Activated T-cell treated with anti-CD3 and anti-CD28 coated beads, Interleukin-2, amount 50 U/mL, for 48 hours (primary cell): Measurements from ENCODE around the gene HUWE1.
A peak's percentile ranks its signal among the peaks of the same experiment; 100 is the strongest.

Experiments
- DNase-seq, 2 experiments: peaks; one replicate each; pipeline ENCODE4 v3.0.0-alpha.2; 2020

HUWE1 gene

DNA sequence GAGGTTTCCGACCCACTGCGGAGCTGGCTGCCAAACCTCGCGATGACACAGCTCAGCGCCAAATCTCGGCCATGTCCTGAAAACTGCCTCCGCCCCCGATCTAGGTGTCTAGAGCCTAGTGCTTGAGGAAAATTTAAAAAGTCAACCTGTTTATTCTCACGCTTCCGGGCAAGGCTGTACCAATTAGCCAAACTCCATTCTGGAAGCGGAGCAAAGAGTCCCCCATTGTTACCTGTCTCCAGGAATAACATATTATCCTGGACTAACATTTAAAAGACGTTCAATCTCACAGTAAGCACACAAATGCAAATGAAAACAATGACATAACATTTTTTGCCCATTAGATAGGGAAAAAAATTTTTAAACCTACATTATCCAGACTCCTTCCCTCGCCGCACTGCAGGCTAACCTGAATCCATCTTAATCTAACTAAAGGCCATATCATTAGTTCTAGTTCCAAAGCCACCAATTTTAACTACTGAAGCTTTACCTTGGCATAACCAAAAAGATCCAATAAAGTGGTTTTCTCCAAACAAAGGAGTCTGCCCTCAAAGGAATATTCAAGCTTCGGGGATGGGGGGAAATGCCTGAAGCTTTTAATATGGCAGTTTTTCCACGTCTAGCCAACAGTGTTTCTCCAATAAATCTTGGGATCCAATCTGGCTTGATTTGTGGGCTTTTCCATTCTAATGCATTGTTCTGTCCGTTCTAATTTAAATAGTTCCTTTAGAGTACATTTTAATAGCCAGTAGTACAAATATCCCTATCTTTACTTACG, 1.9 kb downstream of the HUWE1 start:
- peak in 1 of 2 experiments; percentile 90 for DNase-seq

DNA sequence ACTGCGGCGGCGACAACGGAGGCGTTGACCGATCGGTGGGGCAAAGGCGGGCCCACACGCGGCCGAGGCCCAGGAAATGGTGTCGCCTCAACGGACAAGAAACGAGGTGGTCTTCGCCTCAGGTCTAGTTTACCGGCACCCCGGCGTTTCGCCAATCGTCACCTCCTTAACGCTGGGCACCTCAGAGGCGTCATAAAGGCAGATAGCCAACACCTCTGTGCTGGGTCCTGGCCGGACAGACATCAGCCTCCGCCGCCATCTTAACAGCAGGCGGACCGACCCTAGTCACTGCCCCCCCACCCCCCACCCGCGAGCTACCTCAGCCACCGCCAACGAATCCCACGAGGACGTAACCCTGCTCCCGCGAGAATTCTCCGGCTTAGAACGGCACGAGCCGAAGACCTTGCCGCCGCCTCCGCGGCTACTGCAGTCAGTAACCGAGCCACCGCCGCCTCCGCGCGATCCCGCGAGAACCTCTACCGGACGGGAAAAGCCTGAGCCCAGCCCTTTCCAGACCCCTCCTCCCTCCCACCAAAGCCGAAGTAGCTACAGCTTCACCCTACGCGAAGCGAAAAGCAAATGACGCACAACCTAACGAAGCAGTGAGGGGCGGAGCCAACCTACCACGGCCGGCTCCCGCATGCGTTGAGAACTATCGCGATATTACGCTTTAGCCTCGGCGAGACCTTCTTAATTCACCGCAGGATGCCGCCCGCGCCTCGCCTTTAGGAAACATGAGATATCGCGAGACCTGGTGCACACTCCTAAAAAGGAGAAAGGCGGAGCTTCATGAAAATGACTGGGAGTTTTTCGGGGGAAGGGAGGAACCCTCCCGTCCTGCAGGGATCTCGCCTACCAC, 2.7 kb downstream of the HUWE1 start:
- DNase-seq = peak; percentile 88 to 91

DNA sequence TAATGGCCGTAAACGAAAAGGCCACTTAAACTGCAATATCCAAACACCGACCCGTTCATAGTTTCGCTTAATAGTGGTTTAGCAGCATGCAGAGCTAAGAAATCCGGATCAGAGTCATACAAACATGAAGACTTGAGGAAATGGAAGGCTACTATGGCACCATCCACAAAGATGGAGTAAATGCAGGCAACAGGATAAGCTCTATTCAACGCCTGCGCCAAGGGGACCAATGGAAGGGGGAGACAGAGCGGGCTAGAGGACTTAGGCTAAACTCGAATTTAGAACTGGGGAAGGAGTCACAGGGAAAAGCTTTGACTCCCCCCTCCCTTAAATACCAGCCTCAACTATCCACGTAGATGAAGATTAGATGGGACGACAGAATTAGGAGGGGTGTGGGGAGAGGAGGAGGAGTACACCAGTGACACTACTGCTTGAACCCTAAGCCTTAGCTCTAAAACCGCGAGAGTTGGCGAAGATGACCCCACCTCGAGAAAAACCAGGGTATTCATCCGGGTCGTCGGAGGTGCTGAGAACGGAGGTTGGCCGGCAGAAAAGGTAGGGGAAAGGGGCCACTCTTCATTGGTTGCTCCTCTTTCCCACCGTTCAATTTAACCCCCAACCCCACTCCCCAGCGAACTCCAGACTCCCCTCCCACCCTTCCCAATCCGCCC, 3.5 kb downstream of the HUWE1 start:
- DNase-seq = peak; percentile 39 to 53

DNA sequence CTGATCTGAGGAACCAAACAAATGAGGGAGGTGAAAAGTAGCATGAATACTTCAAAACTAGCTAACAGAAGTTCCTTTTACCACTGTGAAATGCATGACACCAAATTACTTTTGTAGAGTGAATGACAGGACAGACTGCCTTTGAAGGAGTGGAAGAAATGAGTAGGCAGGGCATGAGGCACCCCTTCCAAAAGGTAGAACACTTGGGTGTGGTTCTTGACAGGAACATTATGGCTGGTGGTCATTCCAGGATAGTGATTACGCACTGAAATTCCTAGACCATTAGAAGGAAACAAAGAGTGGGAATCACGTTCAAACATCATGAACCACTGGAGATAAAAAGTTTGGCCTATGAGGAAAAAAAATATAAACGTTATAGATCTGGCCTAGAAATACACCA, 4.9 kb downstream of the HUWE1 start:
- DNase-seq = no peak

DNA sequence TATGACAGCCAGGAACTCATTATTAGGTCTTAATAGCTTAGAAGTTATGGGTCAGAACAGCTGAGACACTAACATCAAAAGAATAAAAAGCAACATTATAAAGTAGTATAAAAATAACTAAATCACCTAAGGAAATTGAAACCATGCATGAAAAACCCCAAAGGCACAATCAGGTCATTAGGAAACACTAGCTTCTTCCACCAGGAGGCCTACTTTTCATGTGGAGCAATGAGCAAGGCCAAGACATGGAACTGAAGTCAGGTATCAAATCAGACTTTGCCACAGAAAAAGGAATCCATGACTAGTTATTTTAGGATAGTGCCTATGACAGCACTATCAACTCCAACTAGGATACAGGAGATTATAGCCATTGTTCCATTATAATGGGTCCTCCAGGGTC, 7.9 kb downstream of the HUWE1 start:
- no peak for DNase-seq

DNA sequence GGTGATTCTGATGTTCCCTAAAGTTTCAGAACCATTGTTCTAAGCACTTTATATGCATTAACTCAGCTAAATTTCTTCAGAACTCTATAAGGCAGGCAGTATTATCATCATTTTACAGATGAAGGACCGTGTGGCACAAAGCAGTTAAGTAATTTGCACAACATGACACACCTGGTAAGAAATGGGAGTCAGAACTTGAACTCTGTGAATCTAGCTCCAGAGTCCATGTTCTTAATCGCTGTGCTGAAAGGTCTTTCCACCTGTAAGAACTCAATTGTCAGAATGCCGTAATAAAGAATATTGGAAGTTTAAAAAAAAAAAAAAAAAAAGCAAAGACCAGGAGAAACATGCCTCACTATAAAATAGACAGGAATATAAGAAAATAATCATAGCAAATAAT, 9.2 kb downstream of the HUWE1 start:
- no peak for DNase-seq

DNA sequence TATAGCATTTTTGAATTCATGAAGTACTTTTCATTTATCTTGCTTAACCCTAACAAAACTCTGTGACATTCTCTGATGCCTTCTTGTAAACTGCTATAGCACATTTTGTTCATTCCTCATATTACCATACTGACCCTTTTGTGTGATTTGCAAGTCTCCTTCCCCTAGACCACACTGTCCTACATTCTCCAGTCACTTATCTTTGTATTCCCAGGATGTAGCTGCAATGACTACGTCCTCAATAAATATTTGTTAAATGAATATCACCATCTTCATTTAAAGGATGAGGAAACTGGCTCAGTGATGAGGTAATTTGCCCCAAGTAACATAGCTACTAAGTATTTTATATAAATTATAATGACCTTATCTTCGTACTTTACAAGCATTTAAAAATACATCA, 11.9 kb downstream of the HUWE1 start:
- DNase-seq = no peak

DNA sequence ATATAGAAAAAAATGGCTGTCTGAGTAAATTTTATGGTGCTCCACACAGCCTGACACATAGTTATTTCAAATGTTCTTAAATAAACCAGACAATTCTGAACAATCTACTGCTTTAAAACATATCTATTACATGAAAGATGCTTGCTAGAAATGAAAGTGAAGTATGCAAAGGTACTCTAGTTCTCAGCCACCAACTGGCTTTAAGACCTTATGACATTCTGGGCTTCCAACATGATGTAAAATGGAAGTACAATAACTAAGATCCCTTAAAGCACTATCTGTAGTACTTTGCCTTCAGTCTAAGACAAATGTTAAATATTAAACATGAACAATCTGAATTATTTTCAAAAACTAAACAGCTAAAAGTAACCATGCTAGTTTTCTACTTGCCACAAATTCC, 17.3 kb downstream of the HUWE1 start:
- no peak for DNase-seq

DNA sequence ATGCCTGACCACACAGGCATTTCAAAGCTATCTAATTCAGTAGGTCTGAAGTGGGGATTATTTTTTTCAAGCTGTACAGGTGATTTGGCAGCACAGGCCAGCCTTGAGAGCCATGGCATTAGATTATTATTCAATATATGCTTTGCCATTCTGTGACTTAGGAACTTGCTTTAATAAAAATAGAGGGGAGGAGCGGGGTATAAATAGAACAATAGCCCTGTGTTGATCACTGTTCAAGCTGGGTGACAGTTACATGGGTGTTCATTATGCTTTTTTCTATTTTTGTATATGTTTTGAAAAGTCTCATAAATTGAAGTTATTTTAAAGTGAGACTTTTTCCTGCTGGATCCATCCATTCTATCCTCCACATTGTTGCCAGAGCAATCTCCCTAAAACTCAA, 20.3 kb downstream of the HUWE1 start:
- no peak for DNase-seq

DNA sequence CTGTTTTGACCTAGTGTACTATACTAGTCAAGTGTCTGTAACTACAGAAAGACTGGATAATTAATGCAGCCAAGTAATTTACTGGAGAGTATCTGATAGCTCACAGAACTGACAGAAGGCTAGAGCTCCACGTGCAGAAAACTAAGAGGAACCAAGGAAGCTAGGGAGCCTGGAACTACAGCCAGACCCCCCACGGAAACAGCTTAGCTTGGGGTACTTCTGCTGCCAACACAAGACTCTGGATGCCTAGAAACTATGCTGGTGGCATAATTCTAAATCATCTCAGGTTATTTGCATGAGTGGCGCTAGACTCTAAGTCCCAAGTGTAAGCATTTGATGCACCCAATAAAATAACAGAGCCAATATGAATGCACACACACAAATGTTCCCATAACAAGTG, 26.5 kb downstream of the HUWE1 start:
- no peak for DNase-seq

DNA sequence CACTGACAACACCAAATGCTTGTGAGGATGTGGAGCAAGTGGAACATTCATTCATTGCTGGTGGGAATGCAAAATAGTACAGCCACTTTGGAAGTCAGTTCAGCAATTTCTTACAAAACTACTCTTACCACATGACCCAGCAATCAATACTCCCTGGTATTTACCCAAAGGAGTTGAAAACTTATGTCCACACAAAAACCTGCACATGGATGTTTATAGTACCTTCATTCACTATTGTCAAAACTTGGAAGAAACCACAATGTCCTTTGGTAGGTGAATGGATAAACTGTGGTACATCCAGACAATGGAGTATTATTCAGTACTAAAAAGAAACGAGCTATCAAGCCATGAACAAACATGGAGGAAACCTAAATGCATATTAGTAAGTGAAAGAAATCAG, 27.5 kb downstream of the HUWE1 start:
- DNase-seq = no peak

DNA sequence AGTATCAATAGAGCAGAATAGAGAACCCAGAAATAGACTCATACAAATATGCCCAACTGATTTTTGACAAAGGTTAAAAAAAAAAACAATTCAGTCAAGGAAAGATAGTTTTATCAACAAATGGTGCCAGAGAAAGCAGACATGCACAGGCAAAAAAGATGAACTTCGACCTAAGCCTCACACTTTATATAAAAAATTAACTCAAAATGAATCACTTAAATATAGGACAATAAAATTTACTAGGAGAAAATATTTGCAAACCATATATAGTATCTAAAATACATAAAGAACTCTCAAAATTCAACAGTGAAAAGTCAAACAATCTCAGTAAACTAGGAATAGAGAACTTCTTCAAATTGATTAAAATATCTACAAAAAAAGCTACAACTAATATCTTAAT, 29.7 kb downstream of the HUWE1 start:
- DNase-seq = no peak

DNA sequence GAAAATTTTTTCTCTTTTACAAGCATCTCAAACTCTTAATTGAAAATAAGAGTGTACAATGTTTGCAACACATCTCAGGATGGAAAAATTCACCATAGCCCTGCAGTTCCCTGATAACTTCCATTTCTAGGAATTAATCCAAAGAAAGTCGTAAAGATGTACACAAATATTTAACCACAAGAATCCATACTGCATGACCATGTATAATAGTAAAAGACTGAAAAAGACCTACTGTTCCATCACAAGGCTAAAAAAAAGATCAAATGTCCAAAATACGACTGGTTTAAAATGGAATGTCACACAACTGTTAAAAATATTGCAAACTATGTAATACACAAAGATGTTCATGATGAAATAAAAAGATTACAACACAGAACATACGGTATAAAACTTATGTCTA, 32.1 kb downstream of the HUWE1 start:
- DNase-seq = no peak

DNA sequence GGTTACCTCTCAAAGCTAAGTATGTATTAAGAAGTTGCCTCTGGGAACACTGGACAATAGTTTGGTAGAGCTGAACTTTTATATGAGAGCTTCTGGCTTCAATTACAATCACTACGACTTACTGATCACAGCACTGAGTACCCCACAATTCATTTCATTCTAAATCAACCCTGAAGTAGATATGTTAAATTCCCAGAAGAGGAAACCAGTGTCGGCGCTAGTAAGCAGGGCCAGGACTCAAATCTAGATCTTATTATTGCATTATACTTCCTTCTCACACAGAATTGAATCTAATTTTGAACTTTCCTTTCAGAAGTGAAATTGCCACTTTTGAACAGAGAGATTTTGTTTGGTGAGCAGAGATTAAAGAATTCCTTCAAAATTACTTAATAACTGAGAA, 41.8 kb downstream of the HUWE1 start:
- no peak for DNase-seq

DNA sequence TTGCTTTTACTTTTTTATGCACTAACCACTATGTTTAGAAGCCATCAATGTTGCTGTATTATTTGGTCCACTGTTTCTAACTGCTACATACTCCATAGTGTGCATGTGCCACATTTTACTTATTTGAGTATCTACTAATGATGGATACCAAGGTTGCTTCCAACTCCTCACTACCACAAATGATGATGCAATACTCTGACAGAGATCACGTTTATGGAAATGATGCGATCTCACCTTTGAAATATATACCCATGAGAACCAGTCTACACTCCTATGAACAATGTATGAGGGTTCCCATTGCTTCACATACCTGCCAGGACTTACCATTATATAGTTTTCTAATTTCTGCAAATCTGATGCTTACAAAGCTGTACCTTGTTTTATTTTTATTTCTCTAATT, 44.2 kb downstream of the HUWE1 start:
- no peak for DNase-seq

DNA sequence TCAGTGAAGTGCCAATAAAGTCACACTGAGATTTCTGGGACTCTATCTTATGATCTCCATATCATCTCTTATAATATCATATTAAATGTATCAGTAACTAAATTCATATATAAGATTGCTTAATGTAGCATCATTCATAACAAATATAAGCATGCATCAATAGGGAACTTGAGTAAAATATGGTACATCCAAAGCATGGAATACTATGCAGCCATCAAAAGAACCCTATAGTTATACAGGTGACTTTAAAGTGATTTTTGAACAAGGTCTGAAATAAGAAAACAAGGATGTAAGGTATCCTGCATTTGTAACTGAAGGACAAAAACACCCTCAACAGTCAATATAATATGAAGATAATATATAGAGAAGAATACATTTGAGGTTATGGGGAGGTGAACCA, 47.3 kb downstream of the HUWE1 start:
- no peak for DNase-seq

DNA sequence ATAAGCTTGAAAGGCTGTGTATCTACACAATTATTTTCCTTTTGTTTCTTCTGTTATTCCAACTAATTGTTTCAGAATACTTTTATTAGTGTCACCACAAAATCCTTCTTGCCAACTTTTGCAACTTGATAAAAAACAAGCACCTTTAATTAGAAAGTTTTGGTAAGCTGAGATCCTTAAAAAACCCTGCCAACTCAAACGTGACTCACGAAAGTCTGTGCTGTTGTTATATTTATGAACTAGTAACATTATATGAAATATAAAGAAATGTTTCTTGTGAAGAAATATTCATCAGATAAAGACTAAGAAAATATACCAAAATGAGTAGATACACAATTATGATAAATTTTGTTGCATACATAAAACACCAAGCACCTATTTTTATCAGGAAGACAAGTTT, 49.0 kb downstream of the HUWE1 start:
- no peak for DNase-seq

DNA sequence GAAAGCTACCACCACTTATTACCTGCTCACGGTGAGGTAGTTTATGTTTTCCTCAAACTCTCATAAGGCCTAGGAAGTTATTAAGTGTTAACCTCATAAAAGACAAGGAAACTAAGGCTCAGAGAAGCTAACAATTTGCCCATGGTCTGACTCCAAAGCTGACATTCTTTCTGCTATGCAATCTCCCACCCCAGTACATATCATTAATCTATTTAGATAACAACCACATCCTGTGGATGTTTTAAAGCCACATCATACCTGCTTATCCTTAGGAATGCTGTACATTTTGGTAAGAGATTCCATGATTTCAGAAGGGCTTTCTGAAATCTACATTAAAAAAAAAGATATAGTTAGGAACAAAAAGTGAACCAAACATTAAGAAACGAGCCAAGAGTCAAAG, 55.4 kb downstream of the HUWE1 start:
- DNase-seq = no peak

DNA sequence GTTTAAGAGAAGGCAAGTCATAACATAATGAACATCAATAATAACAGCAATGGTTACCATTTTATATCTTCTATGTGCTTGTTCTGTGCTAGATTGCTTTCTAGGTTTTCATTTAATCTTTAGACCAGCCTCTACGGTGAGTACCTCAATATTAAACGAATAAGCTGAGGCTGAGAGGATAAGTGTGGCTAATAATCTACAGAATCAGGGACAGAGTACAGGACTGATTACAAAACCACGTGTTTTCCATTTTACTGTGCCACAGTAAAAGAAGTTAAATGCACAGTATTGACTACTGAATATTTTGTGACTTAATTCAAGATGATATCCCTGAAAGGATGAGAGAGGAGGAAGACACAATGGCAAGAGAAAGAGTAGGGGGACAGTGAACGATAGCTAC, 56.3 kb downstream of the HUWE1 start:
- no peak for DNase-seq

DNA sequence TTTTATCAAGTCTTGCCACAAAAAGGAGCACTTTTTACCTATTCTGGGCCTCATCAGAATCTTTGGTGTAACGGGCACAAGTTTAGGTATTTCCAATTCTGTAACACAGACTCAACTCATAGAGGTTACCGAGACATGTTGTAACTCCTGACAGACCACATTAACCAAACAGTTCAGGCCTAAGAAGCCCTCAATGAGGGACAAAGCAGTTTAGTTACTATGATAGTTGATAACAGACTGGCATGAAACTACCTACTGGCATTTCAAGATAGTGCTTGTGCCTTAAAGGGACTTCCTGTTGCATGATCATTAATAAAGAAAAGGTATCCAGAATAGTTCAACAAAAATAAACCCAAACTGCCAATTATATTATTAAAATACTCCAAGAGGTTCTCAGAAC, 64.1 kb downstream of the HUWE1 start:
- DNase-seq = no peak

DNA sequence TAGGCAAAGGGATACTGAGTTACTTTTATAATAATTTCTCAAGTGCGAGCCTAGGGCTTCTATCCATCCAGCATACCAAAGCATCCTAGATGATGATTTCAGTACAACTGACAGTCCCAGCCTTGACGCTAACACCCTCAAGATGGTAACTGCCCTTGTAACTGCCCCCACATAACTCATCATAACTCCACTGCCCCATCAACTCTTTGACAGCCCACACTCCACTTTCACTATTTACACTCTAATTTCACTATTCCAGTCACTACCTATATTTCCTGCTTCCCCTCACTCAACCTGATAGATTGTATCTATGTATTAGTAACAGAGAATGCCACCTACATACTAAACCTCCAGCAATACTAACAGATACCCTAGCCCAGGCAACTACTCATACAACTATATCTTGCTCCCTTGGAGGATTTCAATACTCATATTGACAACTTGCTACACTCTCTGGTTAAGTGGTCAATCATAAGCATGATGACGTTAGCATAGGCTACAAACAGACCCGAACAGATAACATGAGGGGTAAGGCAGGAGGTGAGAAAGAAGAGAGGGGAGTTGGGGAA, 65.0 kb downstream of the HUWE1 start:
- no peak for DNase-seq

DNA sequence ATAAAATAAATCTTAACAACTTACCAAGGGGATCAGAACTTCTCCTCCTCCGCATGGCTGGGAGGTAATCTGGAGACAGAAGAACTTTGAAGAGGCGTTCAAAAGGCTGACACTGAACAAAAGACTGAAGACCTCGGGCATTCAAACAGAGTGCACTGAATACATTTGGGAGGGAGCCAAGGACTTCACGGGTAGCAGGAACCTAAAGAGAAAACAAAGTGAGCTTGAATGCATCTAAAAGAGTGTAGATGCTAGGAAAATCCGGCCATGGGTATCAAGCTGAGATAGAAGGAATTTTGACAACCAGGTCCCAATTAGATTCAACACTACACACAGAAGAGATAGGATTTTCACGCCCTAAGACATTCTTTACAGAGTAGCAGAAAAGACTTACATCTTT, 69.6 kb downstream of the HUWE1 start:
- no peak for DNase-seq

DNA sequence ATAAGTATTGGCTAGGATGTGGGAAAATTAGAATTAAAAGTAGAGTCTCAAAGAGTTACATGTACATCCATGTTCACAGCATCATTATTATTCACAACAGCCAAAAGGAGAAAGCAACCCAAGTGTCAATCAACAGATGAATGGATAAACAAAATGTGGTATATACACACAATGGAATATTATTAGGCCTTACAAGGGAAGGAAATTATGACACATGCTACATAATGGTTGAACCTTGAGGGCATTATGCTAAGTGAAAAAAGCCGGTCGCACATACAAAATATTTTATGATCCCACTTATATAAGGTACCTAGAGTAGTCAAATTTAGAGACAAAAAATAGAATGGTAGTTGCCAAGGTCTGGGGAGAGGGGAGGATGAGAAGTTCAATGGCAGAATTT, 80.1 kb downstream of the HUWE1 start:
- no peak for DNase-seq

DNA sequence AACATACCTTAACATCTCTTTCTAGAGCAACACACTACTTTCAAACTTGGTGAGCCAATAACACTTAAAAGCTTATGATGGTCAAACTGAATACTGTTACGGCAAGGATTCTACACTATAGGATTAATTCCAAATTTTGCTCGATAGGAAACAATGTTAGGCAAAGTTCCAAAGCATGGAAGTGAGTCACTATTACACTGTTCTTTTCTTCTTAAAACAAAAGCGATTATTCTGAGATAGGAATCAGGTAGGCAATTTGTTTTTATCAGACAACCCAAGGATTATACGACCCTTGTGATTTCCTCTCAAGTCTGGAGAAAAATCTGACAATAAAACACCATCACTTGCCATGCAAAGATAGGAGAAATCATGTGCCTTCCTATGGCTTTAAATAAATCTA, 81.5 kb downstream of the HUWE1 start:
- no peak for DNase-seq
